Natural killer cell (primary cell): ENCODE results near the gene AK1. TPM values are rescaled to one million over a fixed set of nuclear protein-coding genes. Genes with fewer than 3 reads are reported as not detected.
A peak's percentile ranks its signal among the peaks of the same experiment; 100 is the strongest.

Experiments used
- ATAC-seq, 3 donors: fragments of 150-1000 bp in 2 of 3; fragments of 200-7000 bp in 1 of 3; cut with Tn5 transposase; 1 replicate in 1 of 3; 2 replicates in 2 of 3; pipeline ENCODE4 v1.10.0; 2021; ENCODE audit warnings: mild to moderate bottlenecking in 2 of 3, moderate library complexity in 2 of 3
- DNase-seq, 2 donors: peaks; one replicate each; pipeline versions ENCODE4 v3.0.0 to v3.0.0-alpha.2; 2013 to 2021; ENCODE audit warnings: mixed read lengths in 1 of 2
- H3K27ac ChIP-seq: one replicate; pipeline ENCODE4 v1.5.1; 2013; ENCODE audit warnings: mild to moderate bottlenecking, low read length
- H3K27me3 ChIP-seq: one replicate; pipeline ENCODE4 v1.6.1; 2013; ENCODE audit warnings: low read length; ENCODE audit not compliant: control insufficient read depth, insufficient read depth
- H3K36me3 ChIP-seq: one replicate; pipeline ENCODE4 v1.6.1; 2013; ENCODE audit warnings: low read length; ENCODE audit not compliant: control insufficient read depth, insufficient read depth
- H3K4me1 ChIP-seq: one replicate; pipeline ENCODE4 v1.6.1; 2013; ENCODE audit warnings: low read length; ENCODE audit not compliant: control insufficient read depth, insufficient read depth
- H3K4me3 ChIP-seq: one replicate; pipeline ENCODE4 v1.5.1; 2013; ENCODE audit warnings: low read length
- H3K9me3 ChIP-seq: one replicate; pipeline ENCODE4 v1.6.1; 2013; ENCODE audit warnings: low read length; ENCODE audit not compliant: control insufficient read depth, insufficient read depth
- H3K27ac Mint-ChIP-seq, 2 donors: one replicate each; pipeline ENCODE4 v1.8.0; 2022; ENCODE audit warnings: mild to moderate bottlenecking in 2 of 2, mixed read lengths in 2 of 2, moderate library complexity in 1 of 2
- H3K27me3 Mint-ChIP-seq, 2 donors: one replicate each; pipeline ENCODE4 v1.8.0; 2022; ENCODE audit warnings: low read depth in 2 of 2, mixed read lengths in 2 of 2
- H3K36me3 Mint-ChIP-seq: one replicate; pipeline ENCODE4 v1.8.0; 2022; ENCODE audit warnings: mixed read lengths
- H3K4me1 Mint-ChIP-seq, 2 donors: one replicate each; pipeline ENCODE4 v1.8.0; 2022; ENCODE audit warnings: mixed read lengths in 2 of 2
- H3K4me3 Mint-ChIP-seq: one replicate; pipeline ENCODE4 v1.8.0; 2022; ENCODE audit warnings: mild to moderate bottlenecking, moderate library complexity, mixed read lengths
- H3K9me3 Mint-ChIP-seq, 2 donors: one replicate each; pipeline ENCODE4 v1.8.0; 2022; ENCODE audit warnings: mixed read lengths in 2 of 2
- CTCF ChIP-seq: fragments of 200-600 bp; IDR thresholded peaks from one replicate; pipeline ENCODE4 v1.8.0; 2022; ENCODE audit warnings: antibody characterized with exemption
- WGBS: methylation state at CpG from one replicate; pipeline ENCODE4 v1.1.7; 2013; ENCODE audit warnings: missing lambda C conversion rate; ENCODE audit not compliant: insufficient coverage; 5-methylcytosine and 5-hydroxymethylcytosine counted together
- intact Hi-C: fragments of 100-400 bp; cut with micrococcal nuclease; formaldehyde crosslinking; loops from one replicate; pipeline ENCODE4 v1.14.2; 2022
- total RNA-seq, 4 donors: library from RNA; stranded (reverse); fragments of 120-200 nt in 1 of 4; gene quantifications; one replicate each; pipeline versions ENCODE4 v1.2.3 to v1.2.4, GENCODE V29; 2013 to 2022

The AK1 gene
- total RNA-seq, 3 donors from 2014 or later (not counting 1 experiment from before 2014, with no cell fraction given), result 47.3 to 76.3 (median 54.2) TPM

GRCh38 chr9:127833555-127833954 is 43.9 kb downstream of the AK1 start:
- no peak overlapping the region for H3K4me3 ChIP-seq
- peaks cover 14% of the 10 kb centered on the region for H3K4me1 ChIP-seq
- no peaks in the 10 kb centered on the region for H3K9me3 ChIP-seq
- H3K36me3 ChIP-seq, result no peaks in the 10 kb centered on the region
- H3K9me3 Mint-ChIP-seq, result no peaks in the 10 kb centered on the region
- no peak overlapping the region for H3K4me3 Mint-ChIP-seq
- no peak for ATAC-seq
- no peak overlapping the region for H3K27ac ChIP-seq
- no peaks in the 10 kb centered on the region for H3K27me3 ChIP-seq
- no peaks in the 10 kb centered on the region for H3K27me3 Mint-ChIP-seq
- intact Hi-C loops, result no loop called here
- DNase-seq, result no peak
- no peak for TF ChIP-seq CTCF
- H3K36me3 Mint-ChIP-seq, result no peaks in the 10 kb centered on the region
- no peak overlapping the region for H3K27ac Mint-ChIP-seq
- peaks cover 5 to 6% of the 10 kb centered on the region in 2 donors for H3K4me1 Mint-ChIP-seq
- WGBS, result 53% methylated on average over 1 of the region's 1 CpG

GRCh38 chr9:127832248-127832647 is 45.2 kb downstream of the AK1 start:
- Histone ChIP-seq H3K27ac (no peak overlapping the region), H3K4me1 (peaks cover 14% of the 10 kb centered on the region), H3K9me3 (no peaks in the 10 kb centered on the region), H3K4me3 (no peak overlapping the region), H3K27me3 (no peaks in the 10 kb centered on the region), H3K36me3 (no peaks in the 10 kb centered on the region)
- Mint-ChIP-seq H3K36me3 (no peaks in the 10 kb centered on the region), H3K27ac (no peak overlapping the region), H3K4me1 (peaks cover 5 to 7% of the 10 kb centered on the region in 2 donors), H3K27me3 (no peaks in the 10 kb centered on the region), H3K9me3 (no peaks in the 10 kb centered on the region), H3K4me3 (no peak overlapping the region)
- ATAC-seq, result no peak
- intact Hi-C loops, result no loop called here
- DNase-seq, result peak in 1 of 2 donors; percentile 43
- TF ChIP-seq CTCF, result no peak
- 74% methylated on average over 6 of the region's 7 CpGs for WGBS

DNA sequence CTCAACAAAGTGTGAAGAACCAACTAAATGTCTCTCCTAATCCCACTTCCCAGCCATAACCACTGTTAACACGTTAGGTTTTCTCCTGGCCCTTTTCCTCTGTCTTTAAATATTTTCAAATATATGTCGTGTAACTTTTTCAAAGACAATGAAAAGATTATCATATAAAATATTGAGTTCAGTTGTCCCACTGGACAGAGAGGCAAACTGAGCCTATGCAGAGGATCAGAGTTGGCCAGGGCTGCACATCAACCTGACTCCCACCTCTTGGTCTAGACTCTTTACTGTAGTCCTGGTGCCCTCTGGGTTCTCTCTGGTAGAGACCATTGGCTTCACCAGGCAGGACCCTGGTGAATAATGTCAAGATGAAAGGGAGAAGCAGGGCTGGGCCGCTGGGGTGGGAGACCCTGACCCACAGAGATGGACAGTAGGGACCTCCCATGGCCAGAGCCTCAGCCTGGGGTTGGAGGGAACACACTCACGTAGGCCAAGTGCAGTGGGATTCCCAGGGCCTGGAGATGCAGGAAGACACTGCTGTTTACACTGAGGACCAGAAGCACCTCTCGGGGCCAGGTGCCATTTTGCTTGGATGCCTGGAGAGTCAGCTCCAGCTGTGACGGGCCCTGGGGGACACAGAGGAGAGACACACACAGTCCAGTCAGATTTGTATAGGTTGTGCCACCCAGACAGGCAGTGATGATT is 48.1 kb downstream of the AK1 start:
- Mint-ChIP-seq H3K4me3 (peak overlapping the region; percentile 75), H3K36me3 (no peaks in the 10 kb centered on the region), H3K27ac (peak overlapping the region in 1 of 2 donors; percentile 66), H3K27me3 (no peaks in the 10 kb centered on the region), H3K4me1 (peaks cover 5 to 7% of the 10 kb centered on the region in 2 donors), H3K9me3 (no peaks in the 10 kb centered on the region)
- DNase-seq (no peak), ATAC-seq (no peak)
- H3K27me3 ChIP-seq, result no peaks in the 10 kb centered on the region
- no peak overlapping the region for H3K27ac ChIP-seq
- no peaks in the 10 kb centered on the region for H3K4me1 ChIP-seq
- intact Hi-C loops, result no loop called here
- H3K36me3 ChIP-seq, result peaks cover 3% of the 10 kb centered on the region
- H3K9me3 ChIP-seq, result no peaks in the 10 kb centered on the region
- WGBS, result 86% methylated on average over 5 of the region's 6 CpGs
- TF ChIP-seq CTCF, result no peak
- H3K4me3 ChIP-seq, result no peak overlapping the region
